IMR-90 (cell line): ENCODE results near the gene HTN3. TPM values are rescaled to one million over a fixed set of nuclear protein-coding genes. Genes with fewer than 3 reads are reported as not detected.

ENCODE experiments used
- ATAC-seq: fragments of 200-7000 bp; cut with Tn5 transposase; 2 replicates; pipeline ENCODE4 v1.9.1; 2020; ENCODE audit warnings: low read depth, mild to moderate bottlenecking, moderate library complexity
- BruUV-seq: library from RNA; stranded (reverse); fragments of 400-500 nt; replicated peaks from 2 replicates; lab custom pipeline; 2021; lab: Mats Ljungman, UMichigan
- CTCF ChIA-PET: fragments of 300-600 bp; formaldehyde crosslinking; extraction: SDS; loops from one replicate; lab custom pipeline; 2021; ENCODE audit warnings: antibody characterized with exemption; lab: Yijun Ruan, JAX
- POLR2A ChIA-PET: fragments of 300-600 bp; sonication (Branson Sonifier 250); formaldehyde crosslinking; loops from one replicate; lab custom pipeline; 2022; ENCODE audit warnings: antibody characterized with exemption; ENCODE audit not compliant: unreplicated experiment; lab: Charles Lee
- DNase-seq: peaks from one replicate; pipeline ENCODE4 v3.0.0; 2013
- H2AFZ ChIP-seq: replicated peaks from 2 replicates; pipeline ENCODE3; 2013; ENCODE audit warnings: low read length, mild to moderate bottlenecking; ENCODE audit not compliant: poor library complexity
- H2AK5ac ChIP-seq: 2 replicates; pipeline ENCODE4 v1.6.1; 2013; ENCODE audit warnings: low read depth, low read length, inconsistent platforms
- H2AK9ac ChIP-seq: replicated peaks from 2 replicates; pipeline ENCODE3; 2013; ENCODE audit warnings: mild to moderate bottlenecking, low read depth, low read length, moderate library complexity; ENCODE audit not compliant: poor library complexity
- H2BK120ac ChIP-seq: 2 replicates; pipeline ENCODE4 v1.6.1; 2013; ENCODE audit warnings: low read depth, low read length, inconsistent platforms
- H2BK15ac ChIP-seq: 3 replicates; pipeline ENCODE4 v1.6.1; 2013; ENCODE audit warnings: low read depth, low read length, inconsistent platforms
- H2BK20ac ChIP-seq: 2 replicates; pipeline ENCODE4 v1.6.1; 2013; ENCODE audit warnings: low read depth, mild to moderate bottlenecking, inconsistent platforms, low read length, moderate library complexity
- H2BK5ac ChIP-seq: 2 replicates; pipeline ENCODE4 v1.6.1; 2013; ENCODE audit warnings: mild to moderate bottlenecking, low read depth, low read length, inconsistent platforms; ENCODE audit not compliant: poor library complexity, severe bottlenecking
- H3K14ac ChIP-seq: replicated peaks from 2 replicates; pipeline ENCODE4 v1.6.1; 2013; ENCODE audit warnings: low read depth, low read length, inconsistent platforms
- H3K18ac ChIP-seq: 2 replicates; pipeline ENCODE4 v1.6.1; 2013; ENCODE audit warnings: low read depth, low read length, control low read depth
- H3K23ac ChIP-seq: 2 replicates; pipeline ENCODE4 v1.6.1; 2013; ENCODE audit warnings: low read depth, low read length, inconsistent platforms
- H3K27ac ChIP-seq: 2 replicates; pipeline ENCODE4 v1.5.1; 2013; ENCODE audit warnings: mild to moderate bottlenecking, control low read depth, low read length; ENCODE audit not compliant: insufficient read depth
- H3K27me3 ChIP-seq: 2 replicates; pipeline ENCODE4 v1.6.1; 2013; ENCODE audit warnings: low read length; ENCODE audit not compliant: control insufficient read depth, insufficient read depth
- H3K36me3 ChIP-seq: 2 replicates; pipeline ENCODE4 v1.6.1; 2013; ENCODE audit warnings: low read length, mixed read lengths; ENCODE audit not compliant: control insufficient read depth, insufficient read depth
- H3K4ac ChIP-seq: 2 replicates; pipeline ENCODE4 v1.6.1; 2013; ENCODE audit warnings: low read depth, low read length, inconsistent platforms
- H3K4me1 ChIP-seq: 2 replicates; pipeline ENCODE4 v1.6.1; 2013; ENCODE audit warnings: low read length, mixed read lengths; ENCODE audit not compliant: control insufficient read depth, insufficient read depth
- H3K4me2 ChIP-seq: 2 replicates; pipeline ENCODE4 v1.6.1; 2013; ENCODE audit warnings: low read depth, mild to moderate bottlenecking, control low read depth, low read length, moderate library complexity
- H3K4me3 ChIP-seq: 2 replicates; pipeline ENCODE4 v1.5.1; 2013; ENCODE audit warnings: low read depth, mild to moderate bottlenecking, control low read depth, low read length, moderate library complexity; ENCODE audit not compliant: insufficient read depth
- H3K56ac ChIP-seq: 2 replicates; pipeline ENCODE4 v1.6.1; 2013; ENCODE audit warnings: low read length, inconsistent platforms; ENCODE audit not compliant: insufficient read depth; ENCODE audit errors: extremely low read depth
- H3K79me1 ChIP-seq, 2 experiments: 2 replicates each; pipeline ENCODE4 v1.6.1; 2013; ENCODE audit warnings: low read length in 2 of 2, inconsistent platforms in 1 of 2, low read depth in 1 of 2
- H3K9ac ChIP-seq: 2 replicates; pipeline ENCODE4 v1.6.1; 2013; ENCODE audit warnings: low read depth, low read length, control low read depth
- H3K9me1 ChIP-seq: 2 replicates; pipeline ENCODE4 v1.6.1; 2013; ENCODE audit warnings: low read length, inconsistent platforms; ENCODE audit not compliant: insufficient read depth
- H3K9me3 ChIP-seq: 2 replicates; pipeline ENCODE4 v1.6.1; 2013; ENCODE audit warnings: low read length; ENCODE audit not compliant: control insufficient read depth, insufficient read depth
- H4K20me1 ChIP-seq: 2 replicates; pipeline ENCODE4 v1.6.1; 2013; ENCODE audit warnings: low read length, inconsistent platforms; ENCODE audit not compliant: insufficient read depth
- H4K5ac ChIP-seq: 2 replicates; pipeline ENCODE4 v1.6.1; 2013; ENCODE audit warnings: mild to moderate bottlenecking, low read depth, low read length, control low read depth
- H4K8ac ChIP-seq, 2 experiments: 2 replicates each; pipeline ENCODE4 v1.6.1; 2013; ENCODE audit warnings: low read depth in 2 of 2, low read length in 2 of 2, control low read depth in 1 of 2, inconsistent platforms in 1 of 2
- H4K91ac ChIP-seq: 2 replicates; pipeline ENCODE4 v1.6.1; 2013; ENCODE audit warnings: low read depth, low read length, inconsistent platforms; ENCODE audit not compliant: insufficient read depth
- BHLHE40 ChIP-seq: fragments of 150-350 bp; IDR thresholded peaks from 2 replicates; pipeline ENCODE4 v1.6.1; 2016; ENCODE audit warnings: mild to moderate bottlenecking, low read depth, low read length
- FOS ChIP-seq: fragments of 150-350 bp; IDR thresholded peaks from 2 replicates; pipeline ENCODE4 v1.6.1; 2016; ENCODE audit warnings: low read depth, low read length
- MAFK ChIP-seq: IDR thresholded peaks from 2 replicates; pipeline ENCODE4 v1.6.1; 2012; ENCODE audit warnings: low read depth, low read length, improper control_type of control experiment
- MAZ ChIP-seq: IDR thresholded peaks from 2 replicates; pipeline ENCODE4 v1.6.1; 2012; ENCODE audit warnings: low read depth, mild to moderate bottlenecking, low read length, improper control_type of control experiment, moderate library complexity, borderline replicate concordance
- MXI1 ChIP-seq: IDR thresholded peaks from 2 replicates; pipeline ENCODE4 v1.6.1; 2012; ENCODE audit warnings: low read depth, mild to moderate bottlenecking, low read length, moderate library complexity, borderline replicate concordance
- NFE2L2 ChIP-seq: fragments of 150-350 bp; IDR thresholded peaks from 2 replicates; pipeline ENCODE4 v1.6.1; 2016; ENCODE audit warnings: low read depth, mild to moderate bottlenecking, low read length
- POLR2A ChIP-seq: IDR thresholded peaks from 2 replicates; pipeline ENCODE4 v1.6.1; 2012; ENCODE audit warnings: mild to moderate bottlenecking, low read depth, low read length
- RAD21 ChIP-seq: IDR thresholded peaks from 2 replicates; pipeline ENCODE4 v1.6.1; 2012; ENCODE audit warnings: low read length, improper control_type of control experiment
- RCOR1 ChIP-seq: IDR thresholded peaks from 2 replicates; pipeline ENCODE4 v1.6.1; 2012; ENCODE audit warnings: mild to moderate bottlenecking, low read length, improper control_type of control experiment; ENCODE audit not compliant: insufficient replicate concordance
- RFX5 ChIP-seq: IDR thresholded peaks from 2 replicates; pipeline ENCODE4 v1.8.0; 2012; ENCODE audit warnings: low read depth, mild to moderate bottlenecking, low read length, moderate library complexity
- SMC3 ChIP-seq: fragments of 150-350 bp; IDR thresholded peaks from 2 replicates; pipeline ENCODE4 v1.6.1; 2016; ENCODE audit warnings: low read depth, mild to moderate bottlenecking, antibody characterized with exemption, low read length, moderate library complexity
- WGBS, 2 experiments: methylation state at CpG; one replicate each; pipeline versions ENCODE4 v1.1.5 to v1.1.7; 2013; ENCODE audit warnings: missing lambda C conversion rate in 2 of 2; ENCODE audit not compliant: insufficient read length in 1 of 2; ENCODE audit errors: extremely low coverage in 2 of 2; 5-methylcytosine and 5-hydroxymethylcytosine counted together
- dilution Hi-C: fragments of 300-500 bp; cut with HindIII; formaldehyde crosslinking; loops from one replicate; pipeline ENCODE4 v1.14.3; 2018; ENCODE audit warnings: low sequenced_read_pairs; ENCODE audit not compliant: unreplicated experiment
- in situ Hi-C: fragments of 300-500 bp; cut with MboI; formaldehyde crosslinking; loops from 3 replicates; pipeline ENCODE4 v1.14.3; 2019; ENCODE audit warnings: low sequenced_read_pairs, inconsistent platforms, mixed read lengths
- intact Hi-C: fragments of 100-400 bp; cut with micrococcal nuclease; formaldehyde crosslinking; loops from 2 replicates; pipeline ENCODE4 v1.10.0; 2022
- polyA plus RNA-seq, 3 experiments: library from polyadenylated mRNA; depleted of rRNA; stranded (reverse); fragments of >200 nt; gene quantifications; 2 replicates each; pipeline ENCODE4 v1.2.3, GENCODE V29; 2012; ENCODE audit warnings: low replicate concordance in 1 of 3
- total RNA-seq: library from RNA; depleted of rRNA; stranded (reverse); fragments of >200 nt; gene quantifications from 2 replicates; pipeline ENCODE4 v1.2.3, GENCODE V29; 2012
- TF ChIP-seq, protein P1 (sequence below): fragments of 150-350 bp; IDR thresholded peaks from 2 replicates; pipeline ENCODE4 v1.6.1; 2017; ENCODE audit warnings: mild to moderate bottlenecking, antibody characterized with exemption, low read length, low read depth
- TF ChIP-seq, protein P2 (sequence below): conservative IDR thresholded peaks from 2 replicates; pipeline ENCODE4 v1.5.1; 2012; ENCODE audit warnings: mild to moderate bottlenecking, low read depth, low read length, improper control_type of control experiment
- TF ChIP-seq, protein P3 (sequence below): fragments of 150-350 bp; IDR thresholded peaks from 2 replicates; pipeline ENCODE4 v1.6.1; 2016; ENCODE audit warnings: low read depth, mild to moderate bottlenecking, low read length, moderate library complexity, borderline replicate concordance

HTN3 gene
- total and polyA plus RNA-seq, 2 of the 4 experiments (the other 2 are of a cell fraction): not detected

DNA sequence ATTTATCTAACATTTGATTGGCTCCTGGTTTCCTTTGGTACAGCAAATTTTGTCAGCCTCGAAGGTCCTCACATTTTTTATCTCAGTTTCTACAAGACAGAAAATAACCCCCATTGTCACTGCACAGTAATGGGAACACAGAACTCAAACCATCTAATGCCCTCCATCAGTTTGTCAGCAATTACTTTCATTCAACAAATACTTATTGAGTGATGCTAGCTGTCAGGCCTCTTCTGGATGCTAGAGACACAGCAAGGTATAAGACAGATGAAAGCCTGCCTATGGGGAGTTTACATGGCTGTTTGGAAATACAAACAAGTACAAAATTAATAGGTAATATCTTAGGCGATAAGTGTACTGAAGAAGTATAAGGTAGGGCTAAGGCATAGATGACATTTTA is 5.0 kb upstream of the HTN3 start:
- Histone ChIP-seq H2AK5ac (no peak overlapping the region), H2BK5ac (no peak overlapping the region), H2BK120ac (no peak overlapping the region), H3K27me3 (no peaks in the 10 kb centered on the region), H3K9me1 (no peaks in the 10 kb centered on the region), H3K9me3 (no peaks in the 10 kb centered on the region), H3K4me3 (no peak overlapping the region), H3K14ac (no peak overlapping the region), H2AFZ (no peak overlapping the region), H3K56ac (no peak overlapping the region), H4K5ac (no peak overlapping the region), H3K27ac (no peak overlapping the region), H3K4ac (no peak overlapping the region), H2AK9ac (no peak overlapping the region), H3K9ac (no peak overlapping the region), H3K23ac (no peak overlapping the region), H2BK20ac (no peak overlapping the region), H4K20me1 (no peaks in the 10 kb centered on the region), H3K36me3 (no peaks in the 10 kb centered on the region), H4K8ac (no peak overlapping the region), H3K79me1 (no peaks in the 10 kb centered on the region), H3K18ac (no peak overlapping the region), H3K4me2 (no peak overlapping the region), H3K4me1 (no peaks in the 10 kb centered on the region), H2BK15ac (no peak overlapping the region), H4K91ac (no peak overlapping the region)
- dilution Hi-C loops (no loop called here), in situ Hi-C loops (no loop called here), intact Hi-C loops (loop anchor here (1.0 kb wide), 1 partner anchor 116 kb away; no protein-coding TSS in a partner anchor)
- TF ChIP-seq BHLHE40 (no peak), FOS (no peak), NFE2L2 (no peak), RCOR1 (no peak), MXI1 (no peak), RAD21 (no peak), RFX5 (no peak), SMC3 (no peak), MAZ (no peak), MAFK (no peak), POLR2A (no peak)
- TF ChIP-seq, protein P1, sequence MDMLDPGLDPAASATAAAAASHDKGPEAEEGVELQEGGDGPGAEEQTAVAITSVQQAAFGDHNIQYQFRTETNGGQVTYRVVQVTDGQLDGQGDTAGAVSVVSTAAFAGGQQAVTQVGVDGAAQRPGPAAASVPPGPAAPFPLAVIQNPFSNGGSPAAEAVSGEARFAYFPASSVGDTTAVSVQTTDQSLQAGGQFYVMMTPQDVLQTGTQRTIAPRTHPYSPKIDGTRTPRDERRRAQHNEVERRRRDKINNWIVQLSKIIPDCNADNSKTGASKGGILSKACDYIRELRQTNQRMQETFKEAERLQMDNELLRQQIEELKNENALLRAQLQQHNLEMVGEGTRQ: no peak
- TF ChIP-seq, protein P2, sequence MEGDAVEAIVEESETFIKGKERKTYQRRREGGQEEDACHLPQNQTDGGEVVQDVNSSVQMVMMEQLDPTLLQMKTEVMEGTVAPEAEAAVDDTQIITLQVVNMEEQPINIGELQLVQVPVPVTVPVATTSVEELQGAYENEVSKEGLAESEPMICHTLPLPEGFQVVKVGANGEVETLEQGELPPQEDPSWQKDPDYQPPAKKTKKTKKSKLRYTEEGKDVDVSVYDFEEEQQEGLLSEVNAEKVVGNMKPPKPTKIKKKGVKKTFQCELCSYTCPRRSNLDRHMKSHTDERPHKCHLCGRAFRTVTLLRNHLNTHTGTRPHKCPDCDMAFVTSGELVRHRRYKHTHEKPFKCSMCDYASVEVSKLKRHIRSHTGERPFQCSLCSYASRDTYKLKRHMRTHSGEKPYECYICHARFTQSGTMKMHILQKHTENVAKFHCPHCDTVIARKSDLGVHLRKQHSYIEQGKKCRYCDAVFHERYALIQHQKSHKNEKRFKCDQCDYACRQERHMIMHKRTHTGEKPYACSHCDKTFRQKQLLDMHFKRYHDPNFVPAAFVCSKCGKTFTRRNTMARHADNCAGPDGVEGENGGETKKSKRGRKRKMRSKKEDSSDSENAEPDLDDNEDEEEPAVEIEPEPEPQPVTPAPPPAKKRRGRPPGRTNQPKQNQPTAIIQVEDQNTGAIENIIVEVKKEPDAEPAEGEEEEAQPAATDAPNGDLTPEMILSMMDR: no peak
- TF ChIP-seq, protein P3, sequence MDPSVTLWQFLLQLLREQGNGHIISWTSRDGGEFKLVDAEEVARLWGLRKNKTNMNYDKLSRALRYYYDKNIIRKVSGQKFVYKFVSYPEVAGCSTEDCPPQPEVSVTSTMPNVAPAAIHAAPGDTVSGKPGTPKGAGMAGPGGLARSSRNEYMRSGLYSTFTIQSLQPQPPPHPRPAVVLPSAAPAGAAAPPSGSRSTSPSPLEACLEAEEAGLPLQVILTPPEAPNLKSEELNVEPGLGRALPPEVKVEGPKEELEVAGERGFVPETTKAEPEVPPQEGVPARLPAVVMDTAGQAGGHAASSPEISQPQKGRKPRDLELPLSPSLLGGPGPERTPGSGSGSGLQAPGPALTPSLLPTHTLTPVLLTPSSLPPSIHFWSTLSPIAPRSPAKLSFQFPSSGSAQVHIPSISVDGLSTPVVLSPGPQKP: no peak
- DNase-seq (no peak), ATAC-seq (no peak)
- no TSS peak for BruUV-seq
- POLR2A ChIA-PET: no interaction called here
- CTCF ChIA-PET: no interaction called here
- WGBS, 2 experiments: 17% methylated on average over 1 of the region's 2 CpGs; no CpG with 5 or more reads in 1 of the 2 experiments
